Ovary (tissue), 3 donors: ENCODE results near the gene TSLP.

ENCODE experiments used
- CTCF ChIP-seq, 3 donors: fragments of 450-650 bp in 2 of 3; fragments of 200-600 bp in 1 of 3; IDR thresholded peaks; one replicate each; pipeline versions ENCODE4 v1.5.1 to v1.8.0; 2016 to 2022; ENCODE audit warnings: antibody characterized with exemption in 3 of 3, mild to moderate bottlenecking in 1 of 3
- EP300 ChIP-seq: sonication (generic); formaldehyde crosslinking; IDR thresholded peaks from one replicate; pipeline ENCODE4 v1.6.1; 2017; ENCODE audit warnings: antibody characterized with exemption
- POLR2A ChIP-seq: fragments of 450-650 bp; IDR thresholded peaks from one replicate; pipeline ENCODE4 v1.6.1; 2017; ENCODE audit warnings: antibody characterized with exemption, mild to moderate bottlenecking, moderate library complexity
- donor health status: DM: no; HTN: no; CAD: no.

GRCh38 chr5:111043712-111044506 lies 27.6 kb upstream of the TSLP start:
- no peak for TF ChIP-seq CTCF (IDR thresholded peaks at IDR 0.05)
- TF ChIP-seq EP300: no peak
- no peak for TF ChIP-seq POLR2A
